Stimulated activated CD4-positive, alpha-beta T cell treated with anti-CD3 and anti-CD28 coated beads, TNF-alpha, amount 100 ng/mL, for 4 hours (primary cell): ENCODE measurements around the gene ALG1L2.
"Not testable (repeated sequence)": the region's sequence is repeated elsewhere in the genome, so short reads cannot be mapped to it uniquely, and the experiment has no call there.

ENCODE experiments used
- DNase-seq, 3 experiments: peaks; one replicate each; pipeline ENCODE4 v3.0.0-alpha.2; 2020; ENCODE audit warnings: low read depth in 3 of 3

The ALG1L2 gene

GRCh38 chr3:130125406-130125805 is 43.8 kb downstream of the ALG1L2 start:
- not testable (repeated sequence) for DNase-seq

- not testable (repeated sequence) for DNase-seq
Measured at GRCh38 chr3:130136337-130136736, 54.7 kb downstream of the ALG1L2 start.

- not testable (repeated sequence) for DNase-seq
Measured at GRCh38 chr3:130137685-130138084, 56.1 kb downstream of the ALG1L2 start.

- DNase-seq, result not testable (repeated sequence)
Measured at GRCh38 chr3:130138992-130139391, 57.4 kb downstream of the ALG1L2 start.

- not testable (repeated sequence) for DNase-seq
Measured at GRCh38 chr3:130140756-130141155, 59.1 kb downstream of the ALG1L2 start.

GRCh38 chr3:130143648-130144327 is 62.2 kb downstream of the ALG1L2 start:
- not testable (repeated sequence) for DNase-seq

- not testable (repeated sequence) for DNase-seq
Measured at GRCh38 chr3:130144328-130144650, 62.7 kb downstream of the ALG1L2 start.

- DNase-seq, result not testable (repeated sequence)
Measured at GRCh38 chr3:130145456-130145855, 63.8 kb downstream of the ALG1L2 start.

GRCh38 chr3:130146465-130146864 is 64.8 kb downstream of the ALG1L2 start:
- not testable (repeated sequence) for DNase-seq
